HCT116 (cell line): Measurements from ENCODE around the gene TBC1D1. TPM values are rescaled to one million over a fixed set of nuclear protein-coding genes. Genes with fewer than 3 reads are reported as not detected.

ENCODE experiments used
- ATAC-seq: fragments of 200-7000 bp; cut with Tn5 transposase; 2 replicates; pipeline ENCODE4 v1.9.1; 2020; ENCODE audit warnings: mild to moderate bottlenecking, moderate library complexity
- BruUV-seq: library from RNA; stranded (reverse); fragments of 400-500 nt; replicated peaks from 2 replicates; lab custom pipeline; 2021; lab: Mats Ljungman, UMichigan
- CTCF ChIA-PET: fragments of 300-600 bp; sonication (Branson Sonifier 250); formaldehyde crosslinking; loops from one replicate; lab custom pipeline; 2021; ENCODE audit warnings: antibody characterized with exemption; lab: Charles Lee
- POLR2A ChIA-PET: fragments of 300-600, 350-600 bp; sonication (Branson Sonifier 250); formaldehyde crosslinking; loops from one replicate; lab custom pipeline; 2021; ENCODE audit warnings: antibody characterized with exemption; lab: Charles Lee
- RAD21 ChIA-PET, 2 experiments: fragments of 300-600 bp; sonication (Branson Sonifier 250); formaldehyde crosslinking; loops; one replicate each; lab custom pipeline; 2023; ENCODE audit warnings: low total read pairs in 2 of 2; ENCODE audit not compliant: uncharacterized antibody in 2 of 2, unreplicated experiment in 2 of 2, low non-redundant PET in 1 of 2; lab: Charles Lee
- DNase-seq: peaks from one replicate; pipeline ENCODE4 v3.0.0-alpha.2; 2010; ENCODE audit warnings: low read depth, low spot score
- H2AFZ ChIP-seq: fragments of 200-600 bp; shearing (Covaris generic), sonication (generic); 2 replicates; pipeline ENCODE4 v1.6.1; 2017; ENCODE audit warnings: low read depth, mixed run types, mixed read lengths, antibody characterized with exemption, low read length; ENCODE audit not compliant: poor library complexity, severe bottlenecking
- H3K27ac ChIP-seq: 2 replicates; pipeline ENCODE4 v1.5.1; 2012; ENCODE audit warnings: low read depth, low read length
- H3K27me3 ChIP-seq: fragments of 200-600 bp; sonication (generic); 2 replicates; pipeline ENCODE4 v1.6.1; 2016; ENCODE audit warnings: mixed run types, low read length, mixed read lengths; ENCODE audit not compliant: insufficient read depth
- H3K36me3 ChIP-seq, 2 experiments: fragments of 200-500 bp in 1 of 2; fragments of 200-600 bp in 1 of 2; sonication (Bioruptor generic) in 1 of 2; sonication (generic) in 1 of 2; 2 replicates each; pipeline versions ENCODE4 v1.5.1 to v1.6.1; 2014 to 2016; ENCODE audit warnings: low read length in 2 of 2, inconsistent platforms in 1 of 2, mixed read lengths in 1 of 2, mixed run types in 1 of 2; ENCODE audit not compliant: insufficient read depth in 2 of 2, control insufficient read depth in 1 of 2
- H3K4me1 ChIP-seq, 2 experiments: fragments of 200-600 bp in 1 of 2; sonication (generic) in 1 of 2; 2 replicates each; pipeline versions ENCODE4 v1.5.1 to v1.6.1; 2012 to 2017; ENCODE audit warnings: low read length in 2 of 2, inconsistent platforms in 1 of 2, mild to moderate bottlenecking in 1 of 2, mixed read lengths in 1 of 2, mixed run types in 1 of 2, moderate library complexity in 1 of 2; ENCODE audit not compliant: insufficient read depth in 2 of 2, control insufficient read depth in 1 of 2
- H3K4me2 ChIP-seq: fragments of 200-600 bp; sonication (generic); 2 replicates; pipeline ENCODE4 v1.6.1; 2017; ENCODE audit warnings: mixed run types, low read length, mixed read lengths
- H3K4me3 ChIP-seq, 2 experiments: fragments of 200-600 bp in 1 of 2; sonication (generic) in 1 of 2; replicated peaks in 1 of 2; 2 replicates each; pipeline ENCODE4 v1.5.1; 2011 to 2016; ENCODE audit warnings: low read length in 2 of 2, control low read depth in 1 of 2, low read depth in 1 of 2, mild to moderate bottlenecking in 1 of 2, mixed read lengths in 1 of 2, mixed run types in 1 of 2
- H3K79me2 ChIP-seq: fragments of 200-600 bp; sonication (generic); 2 replicates; pipeline ENCODE4 v1.6.1; 2017; ENCODE audit warnings: mild to moderate bottlenecking, mixed run types, low read length, moderate library complexity, mixed read lengths; ENCODE audit not compliant: insufficient read depth
- H3K9ac ChIP-seq: fragments of 200-600 bp; sonication (generic); 2 replicates; pipeline ENCODE4 v1.6.1; 2016; ENCODE audit warnings: low read length, mixed read lengths
- H3K9me2 ChIP-seq: fragments of 200-600 bp; sonication (generic), shearing (Covaris generic); 2 replicates; pipeline ENCODE4 v1.6.1; 2017; ENCODE audit warnings: mixed run types, mild to moderate bottlenecking, moderate library complexity; ENCODE audit not compliant: insufficient read depth
- H3K9me3 ChIP-seq, 2 experiments: fragments of 200-500 bp in 1 of 2; fragments of 200-600 bp in 1 of 2; sonication (Bioruptor generic) in 1 of 2; sonication (generic) in 1 of 2; 2 replicates each; pipeline ENCODE4 v1.6.1; 2014 to 2017; ENCODE audit warnings: low read length in 2 of 2, mixed read lengths in 2 of 2, inconsistent platforms in 1 of 2, low read depth in 1 of 2, mild to moderate bottlenecking in 1 of 2, mixed run types in 1 of 2, moderate library complexity in 1 of 2; ENCODE audit not compliant: control insufficient read depth in 1 of 2, insufficient read depth in 1 of 2
- H4K20me1 ChIP-seq: fragments of 200-600 bp; sonication (generic), shearing (Covaris generic); 2 replicates; pipeline ENCODE4 v1.6.1; 2017; ENCODE audit warnings: mixed run types, mild to moderate bottlenecking, moderate library complexity; ENCODE audit not compliant: insufficient read depth
- EZH2 ChIP-seq: fragments of 200-600 bp; sonication (generic); IDR thresholded peaks from 2 replicates; pipeline ENCODE4 v1.6.1; 2017; ENCODE audit warnings: antibody characterized with exemption, mixed run types
- POLR2AphosphoS5 ChIP-seq: IDR thresholded peaks from 2 replicates; pipeline ENCODE4 v1.6.1; 2011; ENCODE audit warnings: mild to moderate bottlenecking, low read depth, low read length, moderate library complexity
- SP1 ChIP-seq: IDR thresholded peaks from 2 replicates; pipeline ENCODE4 v1.6.1; 2012; ENCODE audit warnings: low read depth
- SRF ChIP-seq: IDR thresholded peaks from 2 replicates; pipeline ENCODE4 v1.6.1; 2012; ENCODE audit warnings: low read depth
- ZNF274 ChIP-seq: fragments of 200-500 bp; sonication (Bioruptor generic); IDR thresholded peaks from 2 replicates; pipeline ENCODE4 v1.6.1; 2014; ENCODE audit warnings: mild to moderate bottlenecking, low read depth, low read length, inconsistent platforms
- intact Hi-C: fragments of 100-400 bp; cut with micrococcal nuclease; formaldehyde crosslinking; loops from 2 replicates; pipeline ENCODE4 v1.10.0; 2022
- total RNA-seq: library from RNA; stranded (reverse); gene quantifications from one replicate; pipeline ENCODE4 v1.2.1, GENCODE V29; 2021; ENCODE audit not compliant: unreplicated experiment

The TBC1D1 gene
- total RNA-seq, 1 experiment from 2014 or later = 82.7 TPM

DNA sequence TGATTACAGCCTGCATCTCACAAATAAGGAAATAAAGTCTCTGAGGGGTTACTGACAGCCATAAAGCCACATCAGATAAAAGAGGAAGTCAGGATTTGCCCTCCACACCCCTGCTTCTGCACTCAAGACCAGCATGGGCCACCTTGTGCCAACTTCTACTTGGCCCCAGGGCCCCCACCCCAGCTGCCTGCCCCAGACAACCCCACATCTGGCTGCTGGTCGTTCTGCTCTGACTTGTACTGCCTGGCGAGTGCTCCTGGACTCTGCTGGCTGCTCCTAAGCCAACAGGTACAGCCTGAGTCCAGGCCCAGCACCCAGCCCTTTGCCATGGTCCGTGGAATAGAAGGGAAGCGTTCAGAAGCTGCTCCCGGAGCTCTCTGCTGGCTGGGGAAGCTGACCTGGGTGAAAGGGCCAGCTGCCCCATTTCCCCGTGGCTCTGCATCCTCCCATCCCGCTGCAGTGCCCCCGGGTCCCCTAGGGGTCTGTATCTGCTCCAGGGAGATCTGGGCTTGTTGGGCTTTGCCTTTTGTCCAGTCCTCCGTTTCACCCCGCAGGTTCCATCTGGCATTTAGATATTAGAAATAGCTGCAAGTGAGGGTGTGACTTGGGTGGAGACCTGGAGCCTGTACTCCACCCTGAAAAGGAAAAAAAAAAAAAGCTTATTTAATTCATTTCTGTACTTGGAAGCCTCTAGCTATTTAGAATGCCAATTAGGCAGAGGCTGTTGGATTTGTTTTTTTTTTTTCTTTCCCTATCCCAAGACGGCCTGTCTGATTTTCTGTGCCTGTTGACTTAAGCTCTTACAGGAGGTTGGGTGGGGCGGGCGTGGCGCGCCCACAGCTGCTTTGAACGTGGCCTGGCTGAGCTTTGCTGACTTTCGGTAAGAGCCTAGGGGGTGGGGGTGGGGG, 264.1 kb downstream of the TBC1D1 start:
- Histone ChIP-seq H3K79me2 (no peaks in the 10 kb centered on the region), H4K20me1 (no peaks in the 10 kb centered on the region), H3K9ac (no peak overlapping the region), H3K4me2 (peak overlapping the region; percentile 54), H3K9me2 (no peaks in the 10 kb centered on the region), H3K27me3 (no peaks in the 10 kb centered on the region), H3K4me3 (no peak overlapping the region), H3K9me3 (no peaks in the 10 kb centered on the region), H3K27ac (peak overlapping the region; percentile 46; the same call in 1 of the 2 replicates), H3K36me3 (no peaks in the 10 kb centered on the region), H2AFZ (peak overlapping the region; percentile 40), H3K4me1 (peaks cover 18 to 33% of the 10 kb centered on the region in 2 experiments)
- ChIA-PET POLR2A (interaction anchor here (0.6 to 1.0 kb wide), 2 partner anchors 19 to 495 kb away, joined by 3 read pairs; no protein-coding TSS in a partner anchor), CTCF (interaction anchor here (1.0 to 1.1 kb wide), 2 partner anchors 25 to 93 kb away, joined by 3 to 4 read pairs; no protein-coding TSS in a partner anchor), RAD21 (no interaction called here)
- ATAC-seq (peak; percentile 70), DNase-seq (no peak)
- intact Hi-C loops = loop anchor here (5.0 kb wide), 1 partner anchor 78 kb away; no protein-coding TSS in a partner anchor
- TF ChIP-seq ZNF274 (no peak), SP1 (0 out of 2 replicates have a peak, but pooled peaks have one; percentile 28)
- BruUV-seq = no TSS peak

DNA sequence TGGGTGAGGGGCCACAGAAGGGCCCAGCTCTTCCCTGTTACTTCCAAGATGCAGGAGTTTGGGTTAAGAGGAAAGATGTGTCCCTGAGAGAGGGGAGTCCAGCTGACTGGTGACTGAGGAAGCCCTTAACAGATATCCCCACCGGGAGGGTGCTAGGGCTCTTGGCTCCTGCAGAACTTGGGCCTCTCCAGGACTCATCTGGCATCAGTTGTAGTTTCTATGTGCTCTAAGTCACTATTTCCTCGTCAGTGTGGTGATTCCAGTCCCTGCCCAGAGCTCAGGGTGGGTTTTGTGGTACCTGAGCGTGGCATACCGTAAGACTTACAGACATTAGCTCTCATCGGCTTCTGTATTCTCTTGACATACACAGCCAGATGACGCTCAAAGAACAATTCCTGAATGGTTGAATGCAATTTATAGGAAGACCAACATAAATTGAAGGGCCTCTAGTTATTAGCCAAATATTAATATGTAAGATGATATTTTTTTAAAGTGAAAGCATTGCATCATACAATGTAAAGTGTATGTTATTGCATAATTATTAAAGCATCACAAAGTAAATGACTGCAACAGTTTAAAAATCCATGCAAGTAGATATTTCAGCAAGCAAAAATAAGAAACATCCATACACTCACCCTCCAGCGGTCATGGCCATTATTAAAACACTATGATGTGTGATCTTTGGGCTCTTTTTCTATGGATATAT, 264.9 kb downstream of the TBC1D1 start:
- peak; percentile 48; the same call in 1 of the 2 replicates for ATAC-seq
- Histone ChIP-seq H3K9me3 (no peaks in the 10 kb centered on the region), H4K20me1 (no peaks in the 10 kb centered on the region), H3K9ac (no peak overlapping the region), H3K9me2 (no peaks in the 10 kb centered on the region), H3K4me3 (no peak overlapping the region), H3K36me3 (no peaks in the 10 kb centered on the region), H3K79me2 (no peaks in the 10 kb centered on the region), H2AFZ (peak overlapping the region; percentile 32), H3K27me3 (no peaks in the 10 kb centered on the region), H3K4me1 (peaks cover 24 to 40% of the 10 kb centered on the region in 2 experiments), H3K4me2 (peak overlapping the region; percentile 54), H3K27ac (no peak overlapping the region)
- TF ChIP-seq POLR2AphosphoS5 = no peak
- TF ChIP-seq EZH2 = no peak
- no peak for TF ChIP-seq SRF
- intact Hi-C loops = loop anchor here (5.0 kb wide), 1 partner anchor 78 kb away; no protein-coding TSS in a partner anchor
- no peak for DNase-seq
- POLR2A ChIA-PET = interaction anchor here (0.6 kb wide), 1 partner anchor 494 kb away, joined by 3 read pairs; no protein-coding TSS in a partner anchor
- CTCF ChIA-PET = interaction anchor here (1.0 to 1.1 kb wide), 2 partner anchors 24 to 93 kb away, joined by 3 to 4 read pairs; no protein-coding TSS in a partner anchor
- RAD21 ChIA-PET = no interaction called here
- no TSS peak for BruUV-seq
